NCI-H748 (cell line): ENCODE data around the gene OBSCN.

Source experiments
- DNase-seq: peaks from one replicate; lab custom pipeline; 2025; ENCODE audit not compliant: unreplicated experiment; lab: John Stamatoyannopoulos, UW

Gene OBSCN

DNA sequence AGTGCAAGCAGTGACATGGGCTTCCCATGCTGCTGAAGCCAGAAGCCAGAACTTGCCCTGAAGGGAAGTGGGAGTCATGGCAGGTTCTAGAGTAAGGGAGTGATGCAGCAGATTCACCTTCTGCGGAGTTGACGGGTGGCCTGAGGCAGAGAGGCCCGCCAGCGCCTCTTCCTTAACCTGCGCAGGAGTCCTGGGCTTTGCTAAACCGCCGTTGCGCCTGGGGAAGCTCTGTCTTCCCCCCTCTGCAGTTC is 67.3 kb downstream of the OBSCN start:
- DNase-seq, result no peak

- DNase-seq, result peak; percentile 82
These were observed 67.8 kb downstream of the OBSCN start for GRCh38 chr1:228275430-228276173.

- no peak for DNase-seq
These were observed 68.5 kb downstream of the OBSCN start for GRCh38 chr1:228276174-228276831.

GRCh38 chr1:228276901-228277490 is 69.2 kb downstream of the OBSCN start:
- DNase-seq, result no peak

DNA sequence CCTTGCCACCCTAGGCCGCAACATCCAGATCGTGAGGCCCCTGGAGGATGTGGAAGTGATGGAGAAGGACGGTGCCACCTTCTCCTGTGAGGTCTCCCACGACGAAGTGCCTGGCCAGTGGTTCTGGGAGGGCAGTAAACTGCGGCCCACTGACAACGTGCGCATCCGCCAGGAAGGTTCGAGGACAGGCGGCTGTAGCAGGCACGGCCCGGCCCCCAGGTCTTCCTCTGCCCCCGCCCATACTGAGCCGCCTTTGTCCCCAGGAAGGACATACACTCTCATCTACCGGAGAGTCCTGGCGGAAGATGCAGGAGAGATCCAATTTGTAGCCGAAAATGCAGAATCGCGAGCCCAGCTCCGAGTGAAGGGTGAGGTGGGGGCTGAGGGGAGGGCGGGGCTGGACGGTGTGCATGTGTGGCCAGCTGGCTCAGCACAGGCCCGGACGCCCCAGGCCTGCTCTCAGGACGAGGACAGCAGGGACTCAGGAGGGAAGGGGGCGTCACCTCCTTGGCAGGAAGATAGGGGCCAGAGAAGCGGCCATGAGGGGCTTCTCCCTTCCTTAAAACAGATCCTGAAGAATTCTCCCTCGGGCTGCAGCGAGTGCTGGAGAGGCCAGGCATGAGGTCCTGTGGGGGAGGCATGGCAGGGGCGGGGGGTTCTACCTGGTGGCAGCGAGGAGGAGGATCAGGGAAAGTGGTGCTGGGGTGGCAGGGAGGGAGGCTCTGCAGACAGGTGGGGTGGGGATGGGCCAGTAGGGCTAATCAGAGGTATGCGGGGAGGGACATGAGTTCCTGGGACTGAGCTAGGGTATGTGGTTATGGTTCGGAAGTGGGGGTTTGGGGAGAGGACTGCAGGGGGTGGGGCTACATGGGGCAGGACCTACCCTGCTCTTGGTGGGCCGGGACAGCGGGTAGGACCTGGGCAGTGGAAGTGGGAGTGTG is 69.9 kb downstream of the OBSCN start:
- DNase-seq, result no peak

DNA sequence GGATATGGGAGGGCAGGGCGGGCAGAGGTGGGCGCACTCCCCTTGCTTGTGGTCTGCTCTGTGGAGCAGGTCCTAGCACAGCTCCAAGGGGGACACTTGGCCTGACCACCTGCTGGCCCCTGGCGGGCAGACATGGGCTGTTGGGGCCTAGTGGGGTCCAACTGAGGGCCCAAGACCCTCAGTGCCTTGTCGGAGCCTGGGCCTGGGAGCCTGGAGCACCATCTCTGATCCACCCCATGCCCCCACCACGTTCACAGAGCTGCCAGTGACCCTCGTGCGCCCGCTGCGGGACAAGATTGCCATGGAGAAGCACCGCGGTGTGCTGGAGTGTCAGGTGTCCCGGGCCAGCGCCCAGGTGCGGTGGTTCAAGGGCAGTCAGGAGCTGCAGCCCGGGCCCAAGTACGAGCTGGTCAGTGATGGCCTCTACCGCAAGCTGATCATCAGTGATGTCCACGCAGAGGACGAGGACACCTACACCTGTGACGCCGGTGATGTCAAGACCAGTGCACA is 70.6 kb downstream of the OBSCN start:
- no peak for DNase-seq

DNA sequence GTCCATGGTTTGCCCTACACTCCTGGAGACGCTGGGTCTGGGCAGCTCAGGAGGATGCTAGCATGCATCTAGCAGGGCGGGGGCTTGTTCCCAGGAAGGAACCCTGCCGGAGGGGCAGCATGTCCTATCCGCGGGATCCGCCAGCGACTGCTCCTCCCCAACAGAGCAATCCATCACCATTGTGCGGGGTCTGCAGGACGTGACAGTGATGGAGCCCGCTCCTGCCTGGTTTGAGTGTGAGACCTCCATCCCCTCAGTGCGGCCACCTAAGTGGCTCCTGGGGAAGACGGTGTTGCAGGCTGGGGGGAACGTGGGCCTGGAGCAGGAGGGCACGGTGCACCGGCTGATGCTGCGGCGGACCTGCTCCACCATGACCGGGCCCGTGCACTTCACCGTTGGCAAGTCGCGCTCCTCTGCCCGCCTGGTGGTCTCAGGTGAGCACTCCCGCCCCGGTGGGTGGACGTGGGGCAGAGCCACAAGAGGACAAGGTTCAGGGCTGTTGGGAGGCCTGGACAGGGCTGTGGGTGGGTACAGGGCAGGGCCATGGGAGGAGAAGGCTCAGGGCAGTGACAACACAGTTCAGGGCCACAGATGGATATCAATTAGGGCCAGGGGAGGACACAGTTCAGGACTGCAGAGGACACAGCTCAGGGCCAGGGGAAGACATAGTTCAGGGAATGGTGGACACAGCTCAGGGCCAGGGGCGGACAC is 71.3 kb downstream of the OBSCN start:
- no peak for DNase-seq

DNA sequence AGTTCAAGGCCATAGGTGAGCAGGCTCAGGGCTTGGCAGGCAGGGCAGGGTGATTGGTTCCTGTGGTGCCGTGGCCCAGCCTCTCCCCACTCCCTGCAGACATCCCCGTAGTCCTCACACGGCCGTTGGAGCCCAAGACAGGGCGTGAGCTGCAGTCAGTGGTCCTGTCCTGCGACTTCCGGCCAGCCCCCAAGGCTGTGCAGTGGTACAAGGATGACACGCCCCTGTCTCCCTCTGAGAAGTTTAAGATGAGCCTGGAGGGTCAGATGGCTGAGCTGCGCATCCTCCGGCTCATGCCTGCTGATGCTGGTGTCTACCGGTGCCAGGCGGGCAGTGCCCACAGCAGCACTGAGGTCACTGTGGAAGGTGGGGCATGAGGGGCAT is 71.9 kb downstream of the OBSCN start:
- no peak for DNase-seq

GRCh38 chr1:228280106-228280901 is 72.5 kb downstream of the OBSCN start:
- no peak for DNase-seq

- DNase-seq, result no peak
These were observed 73.2 kb downstream of the OBSCN start for GRCh38 chr1:228280961-228281591.

- DNase-seq, result no peak
These were observed 73.9 kb downstream of the OBSCN start for GRCh38 chr1:228281631-228282328.

DNA sequence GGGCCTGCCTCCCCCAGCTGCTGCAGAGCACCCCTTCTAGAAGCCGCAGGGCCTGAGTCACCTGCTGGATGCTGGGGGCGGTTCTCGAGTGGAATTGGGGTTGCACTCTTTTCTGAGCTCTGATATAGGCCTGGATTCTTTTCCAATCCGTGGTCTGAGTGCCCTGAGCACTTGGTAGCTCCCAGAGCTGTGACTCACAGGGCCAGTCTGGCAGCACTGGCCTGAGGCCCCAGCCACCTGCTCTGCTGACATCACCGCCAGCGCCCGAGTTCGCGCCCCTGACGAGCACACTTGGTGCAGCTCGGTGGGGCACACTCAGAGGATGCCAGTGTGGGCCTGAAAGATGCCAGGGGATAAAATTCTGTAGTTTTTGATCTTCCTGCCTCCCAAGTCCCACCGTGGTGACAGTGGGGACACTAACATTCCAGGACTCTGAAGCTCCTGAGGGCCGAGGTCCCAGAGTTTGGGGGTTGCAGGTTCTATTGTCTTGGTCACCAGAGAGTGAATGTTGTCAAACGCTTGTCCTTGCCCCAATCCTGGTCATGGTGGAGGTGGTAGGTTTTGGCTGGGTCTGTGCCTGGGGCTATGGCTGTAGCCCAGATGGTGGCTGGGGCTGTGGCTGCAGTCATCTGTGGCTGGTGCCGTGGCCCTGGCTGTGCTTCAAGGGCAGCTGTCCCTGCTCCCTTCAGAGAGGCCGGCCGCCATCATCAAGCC is 74.6 kb downstream of the OBSCN start:
- no peak for DNase-seq

DNA sequence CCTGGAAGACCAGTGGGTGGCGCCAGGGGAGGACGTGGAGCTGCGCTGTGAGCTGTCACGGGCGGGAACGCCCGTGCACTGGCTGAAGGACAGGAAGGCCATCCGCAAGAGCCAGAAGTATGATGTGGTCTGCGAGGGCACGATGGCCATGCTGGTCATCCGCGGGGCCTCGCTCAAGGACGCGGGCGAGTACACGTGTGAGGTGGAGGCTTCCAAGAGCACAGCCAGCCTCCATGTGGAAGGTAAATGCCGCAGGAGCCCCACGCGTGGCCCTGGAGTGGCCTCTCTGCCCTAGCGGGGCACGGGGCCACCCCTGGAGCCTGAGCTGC is 75.2 kb downstream of the OBSCN start:
- DNase-seq, result no peak

DNA sequence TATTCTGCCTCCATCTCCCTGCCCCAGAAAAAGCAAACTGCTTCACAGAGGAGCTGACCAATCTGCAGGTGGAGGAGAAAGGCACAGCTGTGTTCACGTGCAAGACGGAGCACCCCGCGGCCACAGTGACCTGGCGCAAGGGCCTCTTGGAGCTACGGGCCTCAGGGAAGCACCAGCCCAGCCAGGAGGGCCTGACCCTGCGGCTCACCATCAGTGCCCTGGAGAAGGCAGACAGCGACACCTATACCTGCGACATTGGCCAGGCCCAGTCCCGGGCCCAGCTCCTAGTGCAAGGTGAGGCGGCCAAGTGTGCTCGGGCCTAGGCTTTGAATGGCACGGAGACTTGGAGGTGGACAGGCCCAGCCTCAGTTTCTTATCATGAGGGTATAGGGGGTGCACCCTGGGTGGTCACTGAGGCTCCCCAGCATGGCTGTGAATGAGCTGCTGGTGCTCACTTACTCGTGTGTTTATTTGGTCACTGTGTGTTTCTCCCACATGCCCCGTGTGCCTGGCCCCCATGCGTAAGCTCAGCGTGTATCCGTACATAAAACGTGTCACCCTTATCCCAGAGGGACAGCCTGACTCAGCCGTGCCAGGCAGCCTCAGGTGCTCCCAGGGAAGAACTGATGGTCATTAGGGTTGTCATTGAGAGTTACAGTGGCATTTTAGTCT is 75.8 kb downstream of the OBSCN start:
- DNase-seq, result no peak

GRCh38 chr1:228284148-228284495 is 76.3 kb downstream of the OBSCN start:
- DNase-seq, result no peak

GRCh38 chr1:228284521-228284920 is 76.7 kb downstream of the OBSCN start:
- no peak for DNase-seq

DNA sequence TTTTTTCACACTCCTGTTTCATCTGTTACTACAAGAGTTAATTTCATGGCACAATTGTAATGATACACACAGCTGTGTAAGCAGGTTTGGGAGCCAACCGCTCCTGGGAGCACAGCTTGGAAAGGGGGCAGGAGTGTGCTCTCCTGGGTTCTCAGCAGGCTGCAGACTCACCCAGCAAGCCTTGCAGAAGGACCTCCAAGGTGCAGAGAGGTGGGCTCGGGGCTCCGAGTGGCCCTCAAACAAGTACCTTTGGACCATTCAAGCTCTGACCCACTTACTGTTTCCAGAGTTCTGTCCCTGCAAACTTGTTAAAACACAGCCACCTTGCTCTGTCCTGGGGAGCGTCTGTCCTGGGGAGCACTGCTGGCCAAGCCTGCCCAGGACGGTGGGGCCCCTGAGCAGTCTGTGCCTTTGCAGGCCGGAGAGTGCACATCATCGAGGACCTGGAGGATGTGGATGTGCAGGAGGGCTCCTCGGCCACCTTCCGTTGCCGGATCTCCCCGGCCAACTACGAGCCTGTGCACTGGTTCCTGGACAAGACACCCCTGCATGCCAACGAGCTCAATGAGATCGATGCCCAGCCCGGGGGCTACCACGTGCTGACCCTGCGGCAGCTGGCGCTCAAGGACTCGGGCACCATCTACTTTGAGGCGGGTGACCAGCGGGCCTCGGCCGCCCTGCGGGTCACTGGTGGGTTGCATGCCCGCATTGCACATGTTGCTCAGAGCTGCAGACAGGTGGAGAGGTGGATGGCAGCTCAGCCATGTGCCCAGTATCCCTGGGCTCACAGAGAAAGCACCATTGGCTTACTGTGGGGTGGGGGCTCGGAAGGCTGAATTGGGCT is 78.0 kb downstream of the OBSCN start:
- DNase-seq, result no peak
